Superior temporal gyrus (tissue), 1 donor: Measurements from ENCODE around the gene TEKT5.
"Not testable (repeated sequence)": the region's sequence is repeated elsewhere in the genome, so short reads cannot be mapped to it uniquely, and the experiment has no call there.

ENCODE experiments used
- DNase-seq: peaks from one replicate; pipeline ENCODE4 v3.0.0-alpha.2; 2016; ENCODE audit errors: extremely low spot score

TEKT5 gene

DNA sequence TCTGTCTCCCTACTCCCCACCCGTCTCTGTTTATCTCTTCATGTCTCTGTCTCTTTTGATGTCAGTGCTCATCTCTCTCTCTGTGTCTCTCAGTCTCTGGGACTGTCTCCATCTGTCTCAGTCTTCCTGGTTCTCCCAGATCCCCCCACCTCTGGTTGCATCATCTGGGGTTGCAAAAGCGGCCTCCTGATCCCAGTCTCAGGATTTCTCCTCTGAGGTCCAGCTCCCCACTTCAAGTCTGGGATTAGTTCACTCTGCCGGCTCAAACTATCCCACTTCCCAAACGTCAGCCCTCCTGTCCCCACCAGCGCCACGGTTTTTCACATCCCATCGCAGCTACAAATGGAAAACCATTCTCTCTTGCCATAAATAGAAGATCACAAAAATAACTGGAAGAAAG lies 9.0 kb downstream of the TEKT5 start:
- DNase-seq: no peak

- no peak for DNase-seq
Observed at GRCh38 chr16:10684511-10685151, 10.1 kb downstream of the TEKT5 start.

DNA sequence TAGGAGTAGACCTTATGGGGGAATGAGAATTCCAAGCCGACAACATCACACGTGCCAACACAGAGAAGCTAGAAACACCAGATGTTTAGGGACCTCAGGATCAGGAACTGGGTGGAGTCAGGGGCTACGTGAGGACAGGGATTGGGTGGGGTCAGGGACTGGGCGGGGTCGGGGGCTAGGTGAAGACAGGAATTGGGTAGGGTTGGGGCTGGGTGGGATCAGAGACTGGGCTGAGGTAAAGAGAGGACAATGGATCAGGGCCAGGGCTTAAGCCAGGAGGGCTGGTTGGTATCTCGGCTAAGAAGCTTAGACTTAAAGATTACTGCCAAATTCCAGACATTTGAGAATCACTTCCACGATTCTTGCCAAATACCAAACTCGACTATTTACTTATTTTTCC lies 11.6 kb downstream of the TEKT5 start:
- DNase-seq: no peak

- no peak for DNase-seq
Observed at GRCh38 chr16:10682604-10683003, 12.1 kb downstream of the TEKT5 start.

- no peak for DNase-seq
Observed at GRCh38 chr16:10681310-10682308, 13.1 kb downstream of the TEKT5 start.

GRCh38 chr16:10679921-10680320 lies 14.8 kb downstream of the TEKT5 start:
- no peak for DNase-seq

- not testable (repeated sequence) for DNase-seq
Observed at GRCh38 chr16:10679441-10679840, 15.3 kb downstream of the TEKT5 start.

DNA sequence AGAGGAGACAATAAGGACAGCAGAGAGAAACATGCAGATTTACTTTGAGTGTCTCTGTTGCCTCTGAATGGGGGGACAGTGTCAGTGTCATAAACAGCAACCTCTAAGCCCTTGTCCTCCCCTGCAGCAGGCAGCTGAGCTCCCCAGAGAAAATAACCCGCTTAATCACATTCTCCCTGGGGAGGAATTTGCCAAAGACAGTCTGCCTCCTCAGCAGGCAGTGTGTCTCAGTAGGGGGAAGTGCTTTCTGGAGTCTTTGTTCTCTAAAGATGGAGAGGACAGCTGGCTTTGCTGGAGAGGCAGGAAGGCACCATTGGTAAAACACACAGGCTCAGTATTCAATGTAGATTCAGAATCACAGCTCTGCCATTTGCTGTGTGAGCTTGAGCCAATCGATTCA lies 16.1 kb downstream of the TEKT5 start:
- no peak for DNase-seq

DNA sequence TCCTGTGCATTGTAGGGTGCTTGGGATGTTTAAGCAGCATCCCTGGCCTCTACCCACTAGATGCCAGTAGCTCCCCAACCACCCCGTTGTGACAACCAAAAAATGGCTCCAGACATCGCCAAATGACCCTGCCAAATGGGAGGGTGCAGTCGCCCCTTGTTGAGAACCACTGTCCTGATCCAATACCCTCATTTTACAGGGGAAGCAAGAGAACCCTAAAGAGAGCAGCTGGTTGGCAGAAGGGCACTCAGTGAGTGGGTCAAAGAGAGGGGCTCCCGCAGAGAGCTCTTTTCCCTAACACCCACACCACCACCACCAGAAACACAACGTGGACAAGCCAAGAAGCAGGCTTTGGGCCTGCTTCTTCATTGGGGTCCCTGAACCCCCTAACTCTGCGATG lies 18.4 kb downstream of the TEKT5 start:
- no peak for DNase-seq

- no peak for DNase-seq
Observed at GRCh38 chr16:10675861-10676260, 18.9 kb downstream of the TEKT5 start.

GRCh38 chr16:10675216-10675615 lies 19.5 kb downstream of the TEKT5 start:
- peak; percentile 18 for DNase-seq

DNA sequence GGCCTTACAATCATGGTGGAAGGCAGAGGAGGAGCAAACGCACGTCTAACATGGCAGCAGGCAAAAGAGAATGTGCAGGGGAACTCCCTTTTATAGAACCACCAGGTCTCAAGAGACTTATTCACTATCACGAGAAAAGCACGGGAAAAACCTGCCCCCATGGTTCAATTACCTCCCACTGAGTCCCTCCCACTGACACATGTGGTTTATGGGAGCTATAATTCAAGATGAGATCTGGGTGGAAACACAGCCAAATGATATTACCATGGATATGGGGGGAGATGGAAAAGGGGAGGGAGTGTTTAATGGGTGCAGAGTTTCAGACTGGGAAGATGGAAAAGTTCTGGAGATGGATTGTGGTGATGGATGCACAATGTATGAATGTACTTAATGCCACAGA lies 23.0 kb downstream of the TEKT5 start:
- no peak for DNase-seq

DNA sequence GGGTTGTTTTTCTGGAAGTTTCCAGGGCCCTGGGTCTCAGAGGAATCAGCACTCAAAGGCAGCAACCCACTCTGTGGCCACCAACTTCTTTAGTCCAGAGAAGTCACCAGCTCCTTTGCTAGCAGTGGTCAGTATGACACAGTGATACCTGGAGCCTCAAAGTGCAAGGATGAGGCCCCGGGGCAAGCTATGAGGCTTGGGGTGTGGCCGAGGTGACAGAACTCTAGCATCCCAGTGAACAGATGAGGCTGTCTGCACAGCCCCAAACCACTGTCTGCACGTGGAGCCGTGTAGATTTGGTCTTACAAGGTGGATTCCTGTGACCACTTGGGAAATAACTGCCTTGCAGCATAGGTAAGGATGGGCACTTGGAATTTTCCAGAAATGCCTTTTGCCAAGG lies 24.9 kb downstream of the TEKT5 start:
- DNase-seq: no peak

DNA sequence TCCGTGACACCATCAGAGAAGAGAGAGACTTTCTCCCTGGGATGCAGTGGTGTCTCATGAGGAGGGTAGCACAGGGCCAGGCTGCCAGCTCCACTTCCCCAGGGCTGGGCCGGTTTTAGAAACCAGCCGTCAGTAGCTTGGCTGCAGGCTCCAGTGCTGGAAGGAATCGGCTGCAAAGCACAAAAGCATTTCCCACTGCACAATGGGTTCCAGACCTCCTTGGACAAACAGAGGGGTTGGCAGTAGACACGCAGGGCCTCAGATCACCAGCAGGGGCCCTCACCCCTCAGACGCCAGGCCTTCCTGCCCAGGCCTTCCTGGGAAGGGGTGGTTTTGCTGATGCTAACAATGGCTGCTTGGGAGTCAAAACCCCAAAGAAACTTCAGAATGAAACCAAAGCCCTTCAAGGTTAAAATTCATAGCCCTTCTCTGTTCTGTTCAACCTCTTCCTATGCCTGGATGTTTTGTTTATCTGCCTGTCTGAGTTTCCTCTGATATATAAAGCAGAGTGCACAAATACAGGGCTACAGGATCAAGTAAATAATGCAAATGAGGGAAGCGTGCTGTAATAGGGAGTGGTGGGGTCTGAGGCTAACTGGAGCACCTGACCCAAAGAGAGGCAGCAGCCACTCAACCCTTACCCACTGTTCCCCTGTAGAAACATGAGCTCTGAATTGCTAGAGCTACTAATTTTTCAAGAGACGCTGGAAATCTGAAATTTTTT lies 26.2 kb downstream of the TEKT5 start:
- DNase-seq: no peak

DNA sequence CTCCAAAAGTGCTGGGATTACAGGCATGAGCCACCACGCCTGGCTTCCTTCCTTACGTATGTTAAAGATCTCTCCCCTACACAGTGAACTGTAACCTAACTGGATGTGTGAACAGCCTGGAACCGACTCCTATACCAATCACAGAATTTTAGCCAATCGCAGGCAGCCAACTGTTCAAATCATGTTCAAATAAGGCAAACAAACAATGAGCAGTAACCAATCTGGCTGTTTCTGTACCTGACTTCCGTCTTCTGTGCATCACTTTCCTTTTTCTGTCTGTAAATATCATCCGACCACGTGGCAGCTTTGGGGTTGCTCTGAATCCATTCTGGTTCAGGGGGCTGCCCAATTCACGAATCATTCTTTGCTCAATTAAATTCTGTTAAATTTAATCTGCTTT lies 27.5 kb downstream of the TEKT5 start:
- no peak for DNase-seq

DNA sequence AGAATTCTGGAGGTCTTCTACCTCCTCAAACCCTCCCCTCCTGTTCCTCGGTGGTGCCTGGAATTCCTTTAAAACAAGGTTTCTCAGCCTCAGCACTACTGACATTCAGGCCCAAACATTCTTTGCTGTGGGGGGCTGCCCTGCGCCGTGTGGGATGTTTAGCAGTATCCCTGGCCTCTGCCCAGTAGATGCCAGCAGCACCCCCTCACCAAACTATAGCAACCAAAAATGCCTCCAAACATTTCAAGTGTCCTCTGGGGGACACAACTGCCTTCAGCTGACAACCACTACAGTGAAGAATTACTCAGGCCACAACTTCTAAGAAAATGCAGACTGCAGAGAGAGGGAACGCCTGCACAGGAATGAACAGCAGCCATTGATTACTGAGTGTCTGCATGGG lies 28.4 kb downstream of the TEKT5 start:
- DNase-seq: no peak

DNA sequence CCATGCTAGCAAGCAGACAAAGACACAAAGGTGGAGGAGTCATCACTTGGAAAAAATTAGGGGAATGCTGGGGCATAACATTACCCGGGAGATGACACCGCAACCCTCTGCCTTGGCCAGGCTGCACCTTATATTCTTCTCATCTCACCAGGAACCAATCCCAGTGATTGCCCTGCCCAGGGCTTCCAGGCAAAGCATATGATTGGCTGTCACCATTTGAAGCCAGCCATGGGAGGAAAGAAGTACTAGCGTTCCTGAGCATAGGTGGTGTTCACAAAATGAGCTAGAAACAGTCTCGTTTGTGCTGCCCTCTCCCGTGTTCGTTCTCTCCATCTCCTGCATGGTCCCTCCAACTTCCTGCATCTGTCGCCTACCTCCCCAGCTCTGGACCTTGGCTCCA lies 29.6 kb downstream of the TEKT5 start:
- DNase-seq: no peak

- DNase-seq: no peak
Observed at GRCh38 chr16:10664720-10665126, 30.0 kb downstream of the TEKT5 start.

DNA sequence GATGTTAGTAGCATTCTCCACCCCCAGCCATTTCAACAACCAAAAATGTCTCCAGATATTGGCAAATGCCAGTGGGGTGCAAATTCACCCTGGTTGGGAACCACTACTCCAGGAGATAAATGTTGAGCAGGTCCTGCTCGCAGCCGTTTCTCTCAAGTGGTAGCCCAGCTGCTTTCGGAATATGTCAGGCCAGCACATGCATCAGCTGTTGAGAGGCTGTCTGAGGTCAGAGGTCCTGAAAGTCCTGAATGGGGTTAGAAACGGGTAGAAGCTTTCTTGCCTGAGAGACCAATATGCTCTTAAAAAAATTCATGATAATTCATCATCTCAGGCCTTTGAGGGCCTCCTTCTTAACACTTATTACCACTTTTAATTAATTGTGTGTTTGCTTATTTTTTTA lies 31.0 kb downstream of the TEKT5 start:
- DNase-seq: no peak

DNA sequence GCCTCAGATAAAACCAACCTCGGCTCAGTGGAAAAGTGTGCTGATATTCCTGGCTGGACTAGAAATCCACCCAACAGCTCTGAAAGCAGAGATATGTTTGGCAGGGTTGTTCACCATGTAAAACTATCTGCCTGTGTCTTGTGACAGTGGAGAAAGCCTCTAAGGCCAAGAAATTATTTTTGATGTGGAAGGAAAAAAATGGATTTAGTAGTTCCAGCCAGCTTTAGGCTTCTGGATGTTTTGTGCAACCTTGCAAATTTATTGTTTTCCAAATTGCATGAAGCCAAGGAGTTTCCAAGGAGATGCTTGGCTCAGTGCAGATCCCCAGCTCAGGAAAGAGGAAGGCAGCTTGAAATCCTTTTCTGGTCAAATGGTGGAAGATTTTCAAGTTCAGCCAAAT lies 31.6 kb downstream of the TEKT5 start:
- DNase-seq: peak; percentile 58

GRCh38 chr16:10662212-10662611 lies 32.5 kb downstream of the TEKT5 start:
- no peak for DNase-seq

DNA sequence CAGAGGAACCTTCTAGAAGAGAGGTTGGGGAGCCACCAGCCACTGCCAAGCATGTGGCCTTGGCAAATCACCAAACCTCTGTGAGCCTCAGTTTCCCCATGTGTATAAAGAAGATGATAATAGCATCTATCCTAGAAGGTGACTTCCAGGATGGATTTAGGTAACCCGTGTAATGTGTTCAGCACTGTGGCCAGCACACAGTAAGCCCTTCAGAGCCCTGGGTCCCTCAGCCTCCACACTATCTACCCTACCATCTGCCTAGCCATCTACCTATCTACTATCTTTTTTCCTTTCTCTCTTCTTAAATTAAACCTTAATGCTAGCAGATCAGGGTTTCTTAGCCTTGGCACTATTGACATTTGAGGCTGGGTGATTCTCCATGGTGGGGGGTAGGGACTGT lies 33.0 kb downstream of the TEKT5 start:
- no peak for DNase-seq
